GM12878 (cell line): ENCODE data around the gene DIS3L2. TPM values are rescaled to one million over a fixed set of nuclear protein-coding genes. Genes with fewer than 3 reads are reported as not detected.

Experiments
- ATAC-seq: fragments of 200-7000 bp; cut with Tn5 transposase; 3 replicates; pipeline ENCODE4 v1.9.1; 2020; ENCODE audit warnings: mild to moderate bottlenecking, moderate library complexity
- BruUV-seq: library from RNA; stranded (reverse); fragments of 400-500 nt; replicated peaks from 2 replicates; lab custom pipeline; 2021; lab: Mats Ljungman, UMichigan
- CTCF ChIA-PET: fragments of 300-600 bp; sonication (Branson Sonifier 250); formaldehyde crosslinking; extraction: SDS; loops from one replicate; lab custom pipeline; 2021; ENCODE audit warnings: inconsistent platforms; lab: Yijun Ruan, JAX
- POLR2A ChIA-PET: fragments of 350-600 bp; formaldehyde crosslinking; extraction: SDS; loops from one replicate; lab custom pipeline; 2021; ENCODE audit warnings: inconsistent platforms; lab: Charles Lee
- RAD21 ChIA-PET: fragments of 300-600 bp; sonication (Branson Sonifier 250); formaldehyde crosslinking; loops from one replicate; lab custom pipeline; 2023; ENCODE audit warnings: antibody characterized with exemption; ENCODE audit not compliant: unreplicated experiment; lab: Charles Lee
- SMC1A ChIA-PET: fragments of 300-600 bp; sonication (Branson Sonifier 250); formaldehyde crosslinking; loops from one replicate; lab custom pipeline; 2023; ENCODE audit not compliant: unreplicated experiment, uncharacterized antibody; lab: Charles Lee
- DNase-seq: peaks from one replicate; pipeline ENCODE4 v3.0.0-alpha.2; 2011; ENCODE audit warnings: low read depth, low spot score
- FAIRE-seq: peaks from 3 replicates; lab custom pipeline; 2011; peaks lifted over from hg19 to GRCh38; lab: Jason Lieb, UNC
- H2AFZ ChIP-seq: 2 replicates; pipeline ENCODE4 v1.6.0; 2011; ENCODE audit warnings: low read depth, low read length, control low read depth; ENCODE audit not compliant: control insufficient read depth
- H3K27ac ChIP-seq: 2 replicates; pipeline ENCODE4 v1.5.1; 2011; ENCODE audit warnings: control low read depth; ENCODE audit not compliant: control insufficient read depth, insufficient read depth
- H3K27me3 ChIP-seq, 2 experiments: replicated peaks in 1 of 2; 2 replicates each; pipeline versions ENCODE4 v1.6.0 to v1.6.1; 2011; ENCODE audit warnings: low read length in 1 of 2; ENCODE audit not compliant: control insufficient read depth in 2 of 2, insufficient read depth in 2 of 2
- H3K36me3 ChIP-seq, 2 experiments: 2 replicates each; pipeline ENCODE4 v1.5.1; 2011; ENCODE audit warnings: low read length in 1 of 2; ENCODE audit not compliant: control insufficient read depth in 2 of 2, insufficient read depth in 2 of 2
- H3K4me1 ChIP-seq: 2 replicates; pipeline ENCODE4 v1.6.1; 2011; ENCODE audit warnings: mild to moderate bottlenecking, low read length, moderate library complexity, mixed read lengths; ENCODE audit not compliant: control insufficient read depth, insufficient read depth
- H3K4me2 ChIP-seq: 2 replicates; pipeline ENCODE4 v1.6.0; 2011; ENCODE audit warnings: control low read depth; ENCODE audit not compliant: control insufficient read depth, insufficient read depth
- H3K4me3 ChIP-seq: fragments of 200-600 bp; sonication (generic); 2 replicates; pipeline ENCODE4 v1.5.1; 2016
- H3K79me2 ChIP-seq: 2 replicates; pipeline ENCODE4 v1.6.0; 2011; ENCODE audit warnings: low read length; ENCODE audit not compliant: control insufficient read depth, insufficient read depth
- H3K9ac ChIP-seq: 2 replicates; pipeline ENCODE4 v1.8.0; 2011; ENCODE audit warnings: low read length, control low read depth, mixed read lengths; ENCODE audit not compliant: control insufficient read depth, insufficient read depth
- H3K9me3 ChIP-seq: replicated peaks from 3 replicates; pipeline ENCODE4 v1.5.1; 2011; ENCODE audit warnings: mild to moderate bottlenecking, low read length; ENCODE audit not compliant: control insufficient read depth, insufficient read depth
- H4K20me1 ChIP-seq: 2 replicates; pipeline ENCODE4 v1.6.0; 2011; ENCODE audit not compliant: control insufficient read depth, insufficient read depth
- EGR1 ChIP-seq, 2 experiments: IDR thresholded peaks; 1 replicate in 1 of 2; 2 replicates in 1 of 2; pipeline ENCODE4 v1.6.1; 2011 to 2012; ENCODE audit warnings: low read depth in 2 of 2, low read length in 2 of 2, borderline replicate concordance in 1 of 2, mild to moderate bottlenecking in 1 of 2, moderate library complexity in 1 of 2
- KLF5 ChIP-seq: fragments of 450-650 bp; IDR thresholded peaks from 2 replicates; pipeline ENCODE4 v1.6.1; 2014; ENCODE audit warnings: mild to moderate bottlenecking; ENCODE audit not compliant: partially characterized antibody
- MTA2 ChIP-seq: fragments of 450-650 bp; IDR thresholded peaks from 2 replicates; pipeline ENCODE4 v1.6.1; 2016; ENCODE audit warnings: low read depth, mild to moderate bottlenecking, moderate library complexity
- NR2C1 ChIP-seq: fragments of 450-650 bp; IDR thresholded peaks from 2 replicates; pipeline ENCODE4 v1.6.1; 2017; ENCODE audit warnings: antibody characterized with exemption, mild to moderate bottlenecking, moderate library complexity
- RAD21 ChIP-seq: IDR thresholded peaks from 2 replicates; pipeline ENCODE4 v1.6.1; 2011; ENCODE audit warnings: mild to moderate bottlenecking, low read depth, low read length, moderate library complexity; ENCODE audit not compliant: insufficient read depth
- RUNX3 ChIP-seq: IDR thresholded peaks from 2 replicates; pipeline ENCODE4 v1.6.1; 2012; ENCODE audit warnings: low read length, inconsistent platforms
- SMARCA5 ChIP-seq: fragments of 450-650 bp; IDR thresholded peaks from 2 replicates; pipeline ENCODE4 v1.6.1; 2017; ENCODE audit warnings: mild to moderate bottlenecking
- TAF1 ChIP-seq: IDR thresholded peaks from 2 replicates; pipeline ENCODE4 v1.6.1; 2011; ENCODE audit warnings: mild to moderate bottlenecking, low read depth, low read length, borderline replicate concordance
- TCF3 ChIP-seq: IDR thresholded peaks from 2 replicates; pipeline ENCODE4 v1.6.1; 2012; ENCODE audit warnings: low read depth, mild to moderate bottlenecking, low read length, borderline replicate concordance; ENCODE audit not compliant: insufficient read depth
- ZZZ3 ChIP-seq: IDR thresholded peaks from 2 replicates; pipeline ENCODE4 v1.6.1; 2011; ENCODE audit warnings: low read depth; ENCODE audit not compliant: control insufficient read depth, insufficient read length
- WGBS: methylation state at CpG from one replicate; pipeline ENCODE4 v1.1.6; 2016; ENCODE audit warnings: low lambda C conversion rate; ENCODE audit not compliant: insufficient replicate concordance, insufficient coverage; ENCODE audit errors: missing lambda C conversion rate; 5-methylcytosine and 5-hydroxymethylcytosine counted together
- in situ Hi-C: fragments of 300-500 bp; cut with MboI; formaldehyde crosslinking; loops from 9 replicates; pipeline ENCODE4 v1.14.3; 2018; ENCODE audit warnings: mixed read lengths
- intact Hi-C: fragments of 100-400 bp; cut with micrococcal nuclease; formaldehyde crosslinking; loops from one replicate; pipeline ENCODE4 v1.14.2; 2022; ENCODE audit not compliant: unreplicated experiment
- polyA plus RNA-seq, 11 experiments: library from polyadenylated mRNA; depleted of rRNA in 4 of 11; unstranded in 6 of 11; stranded (reverse) in 5 of 11; fragments of >200 nt; fragmentation: Nextera tagmentation in 4 of 11; fragmentation: Illumina TruSeq in 1 of 11; extraction: Ambion mirVana in 4 of 11; extraction: Trizol in 1 of 11; gene quantifications; 1 replicate in 1 of 11; 2 replicates in 10 of 11; pipeline versions ENCODE4 v1.2.1 to v1.2.3, GENCODE V29; 2011 to 2016; ENCODE audit warnings: inconsistent platforms in 2 of 11, missing spikeins in 2 of 11, low read depth in 1 of 11
- total RNA-seq, 4 experiments: library from RNA; depleted of rRNA in 3 of 4; stranded (reverse); fragments of >200 nt in 3 of 4; fragmentation: Illumina TruSeq in 1 of 4; extraction: Trizol in 1 of 4; gene quantifications; 2 replicates each; pipeline versions ENCODE4 v1.2.1 to v1.2.3, GENCODE V29; 2013 to 2021
- TF ChIP-seq, protein P1 (sequence below): IDR thresholded peaks from 2 replicates; pipeline ENCODE4 v1.6.1; 2012; ENCODE audit warnings: low read length, inconsistent platforms
- TF ChIP-seq, protein P2 (sequence below): IDR thresholded peaks from 2 replicates; pipeline ENCODE4 v1.6.1; 2012; ENCODE audit warnings: low read depth, low read length, improper control_type of control experiment
- TF ChIP-seq, protein P3 (sequence below): fragments of 450-650 bp; IDR thresholded peaks from 2 replicates; pipeline ENCODE4 v1.6.1; 2017; ENCODE audit warnings: mild to moderate bottlenecking, low read depth, inconsistent platforms; ENCODE audit not compliant: poor library complexity, severe bottlenecking
- TF ChIP-seq, protein P4 (sequence below), 3 experiments: IDR thresholded peaks in 2 of 3; conservative IDR thresholded peaks in 1 of 3; 2 replicates each; pipeline ENCODE4 v1.5.1; 2011; ENCODE audit warnings: low read depth in 3 of 3, low read length in 3 of 3, mild to moderate bottlenecking in 3 of 3, control low read depth in 2 of 3, moderate library complexity in 2 of 3, inconsistent platforms in 1 of 3, mixed read lengths in 1 of 3; ENCODE audit not compliant: control insufficient read depth in 2 of 3, insufficient read depth in 1 of 3; ENCODE audit errors: extremely low read depth in 1 of 3

DIS3L2 gene
- total and polyA plus RNA-seq, 10 of the 15 experiments (the other 5 are each of a cell fraction or from before 2014, with no cell fraction given) = 3.5 to 27.1 (median 16.0) TPM

DNA sequence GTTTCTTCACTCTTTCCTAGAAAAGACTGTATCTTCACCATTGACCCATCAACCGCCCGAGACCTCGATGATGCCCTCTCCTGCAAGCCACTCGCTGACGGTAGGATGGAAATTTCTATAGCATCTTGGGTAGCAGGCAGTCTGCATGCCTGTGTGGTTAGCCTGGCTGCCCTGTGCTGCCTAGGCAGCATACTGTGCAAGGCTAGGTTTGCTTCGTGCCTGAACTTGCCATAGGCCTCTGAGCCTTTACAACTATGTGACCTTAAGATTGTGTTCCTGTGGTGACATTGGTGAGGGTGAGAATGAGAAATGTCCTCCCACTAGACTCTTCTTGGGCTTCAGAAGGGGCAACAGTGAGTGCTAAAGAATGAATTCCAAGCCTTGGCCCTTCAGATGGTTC, 248.8 kb downstream of the DIS3L2 start (continued):
- TF ChIP-seq EGR1 (IDR thresholded peaks at IDR 0.05; ENCODE audit: borderline replicate concordance in 1 of 2, low read depth in 2 of 2, low read length in 2 of 2) = no peak

DNA sequence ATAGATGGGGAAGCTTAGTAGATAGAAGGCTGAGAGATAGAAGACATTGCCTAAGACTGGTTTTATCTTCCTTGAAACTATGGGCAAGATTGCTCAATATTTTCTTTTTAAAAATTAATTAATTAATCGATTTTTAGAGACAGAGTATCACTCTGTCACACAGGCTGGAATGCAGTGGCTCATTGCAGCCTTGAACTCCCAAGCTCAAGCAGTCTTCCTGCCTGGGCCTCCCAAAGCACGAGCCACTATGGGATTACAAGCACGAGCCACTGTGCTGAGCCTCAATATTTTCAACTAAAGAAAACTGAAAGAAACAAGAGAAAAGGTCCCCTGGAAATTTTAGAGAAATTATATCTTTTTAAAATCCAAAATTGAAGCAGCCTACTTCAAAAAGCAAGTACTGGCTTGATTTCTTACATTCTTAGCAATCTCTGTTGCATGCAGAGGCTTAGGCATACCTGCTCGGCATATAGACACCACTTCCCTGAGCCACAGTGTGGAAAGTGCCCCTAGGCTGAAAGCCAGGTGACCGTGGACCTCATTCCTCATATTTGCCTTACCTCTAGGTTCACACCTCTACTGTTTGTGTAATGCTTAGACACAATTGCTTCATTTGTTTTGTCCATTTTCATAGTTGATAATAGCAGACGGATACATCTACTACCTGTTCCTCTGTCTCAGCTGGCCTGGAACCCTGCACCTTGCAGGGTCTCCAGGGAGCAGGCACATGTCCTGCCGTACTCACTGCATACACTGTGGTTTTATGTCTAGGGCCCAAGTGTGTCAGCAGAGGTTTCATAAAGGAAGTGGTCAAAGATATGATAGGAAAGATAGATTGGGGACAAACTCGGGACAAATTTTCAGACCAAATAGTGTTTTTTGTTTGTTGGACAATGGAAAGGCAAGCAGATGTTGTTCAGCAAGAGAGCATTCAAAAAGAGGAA, 250.5 kb downstream of the DIS3L2 start:
- CTCF ChIA-PET = no interaction called here
- H3K9me3 ChIP-seq = no peaks in the 10 kb centered on the region
- no peak overlapping the region for H2AFZ ChIP-seq
- H3K4me1 ChIP-seq = peaks cover 7% of the 10 kb centered on the region
- no TSS peak for BruUV-seq
- POLR2A ChIA-PET = interaction anchor here (0.5 kb wide), 1 partner anchor 418 kb away, joined by 3 read pairs; no protein-coding TSS in a partner anchor
- no peaks in the 10 kb centered on the region for H3K27me3 ChIP-seq
- H3K4me3 ChIP-seq = no peak overlapping the region
- H3K36me3 ChIP-seq = peaks cover 2 to 8% of the 10 kb centered on the region in 2 experiments; a peak in 3 of 4 replicates
- SMC1A ChIA-PET = no interaction called here
- DNase-seq (no peak), ATAC-seq (peak; percentile 91), FAIRE-seq (no peak)
- no peak overlapping the region for H3K9ac ChIP-seq
- no peak overlapping the region for H3K4me2 ChIP-seq
- RAD21 ChIA-PET = no interaction called here
- 58% methylated on average over 8 of the region's 8 CpGs for WGBS
- H4K20me1 ChIP-seq = no peaks in the 10 kb centered on the region
- intact Hi-C loops = no loop called here
- in situ Hi-C loops = no loop called here
- no peaks in the 10 kb centered on the region for H3K79me2 ChIP-seq
- H3K27ac ChIP-seq = no peak overlapping the region
- TF ChIP-seq SMARCA5 (no peak), TAF1 (no peak), ZZZ3 (no peak), TCF3 (no peak), NR2C1 (no peak), RUNX3 (peak; percentile 85), KLF5 (no peak), MTA2 (peak; percentile 52), RAD21 (no peak)
- TF ChIP-seq, protein P1, sequence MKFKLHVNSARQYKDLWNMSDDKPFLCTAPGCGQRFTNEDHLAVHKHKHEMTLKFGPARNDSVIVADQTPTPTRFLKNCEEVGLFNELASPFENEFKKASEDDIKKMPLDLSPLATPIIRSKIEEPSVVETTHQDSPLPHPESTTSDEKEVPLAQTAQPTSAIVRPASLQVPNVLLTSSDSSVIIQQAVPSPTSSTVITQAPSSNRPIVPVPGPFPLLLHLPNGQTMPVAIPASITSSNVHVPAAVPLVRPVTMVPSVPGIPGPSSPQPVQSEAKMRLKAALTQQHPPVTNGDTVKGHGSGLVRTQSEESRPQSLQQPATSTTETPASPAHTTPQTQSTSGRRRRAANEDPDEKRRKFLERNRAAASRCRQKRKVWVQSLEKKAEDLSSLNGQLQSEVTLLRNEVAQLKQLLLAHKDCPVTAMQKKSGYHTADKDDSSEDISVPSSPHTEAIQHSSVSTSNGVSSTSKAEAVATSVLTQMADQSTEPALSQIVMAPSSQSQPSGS = no peak
- TF ChIP-seq, protein P2, sequence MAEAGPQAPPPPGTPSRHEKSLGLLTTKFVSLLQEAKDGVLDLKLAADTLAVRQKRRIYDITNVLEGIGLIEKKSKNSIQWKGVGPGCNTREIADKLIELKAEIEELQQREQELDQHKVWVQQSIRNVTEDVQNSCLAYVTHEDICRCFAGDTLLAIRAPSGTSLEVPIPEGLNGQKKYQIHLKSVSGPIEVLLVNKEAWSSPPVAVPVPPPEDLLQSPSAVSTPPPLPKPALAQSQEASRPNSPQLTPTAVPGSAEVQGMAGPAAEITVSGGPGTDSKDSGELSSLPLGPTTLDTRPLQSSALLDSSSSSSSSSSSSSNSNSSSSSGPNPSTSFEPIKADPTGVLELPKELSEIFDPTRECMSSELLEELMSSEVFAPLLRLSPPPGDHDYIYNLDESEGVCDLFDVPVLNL = no peak
- TF ChIP-seq, protein P3, sequence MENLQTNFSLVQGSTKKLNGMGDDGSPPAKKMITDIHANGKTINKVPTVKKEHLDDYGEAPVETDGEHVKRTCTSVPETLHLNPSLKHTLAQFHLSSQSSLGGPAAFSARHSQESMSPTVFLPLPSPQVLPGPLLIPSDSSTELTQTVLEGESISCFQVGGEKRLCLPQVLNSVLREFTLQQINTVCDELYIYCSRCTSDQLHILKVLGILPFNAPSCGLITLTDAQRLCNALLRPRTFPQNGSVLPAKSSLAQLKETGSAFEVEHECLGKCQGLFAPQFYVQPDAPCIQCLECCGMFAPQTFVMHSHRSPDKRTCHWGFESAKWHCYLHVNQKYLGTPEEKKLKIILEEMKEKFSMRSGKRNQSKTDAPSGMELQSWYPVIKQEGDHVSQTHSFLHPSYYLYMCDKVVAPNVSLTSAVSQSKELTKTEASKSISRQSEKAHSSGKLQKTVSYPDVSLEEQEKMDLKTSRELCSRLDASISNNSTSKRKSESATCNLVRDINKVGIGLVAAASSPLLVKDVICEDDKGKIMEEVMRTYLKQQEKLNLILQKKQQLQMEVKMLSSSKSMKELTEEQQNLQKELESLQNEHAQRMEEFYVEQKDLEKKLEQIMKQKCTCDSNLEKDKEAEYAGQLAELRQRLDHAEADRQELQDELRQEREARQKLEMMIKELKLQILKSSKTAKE = peak; percentile 19
- TF ChIP-seq, protein P4, sequence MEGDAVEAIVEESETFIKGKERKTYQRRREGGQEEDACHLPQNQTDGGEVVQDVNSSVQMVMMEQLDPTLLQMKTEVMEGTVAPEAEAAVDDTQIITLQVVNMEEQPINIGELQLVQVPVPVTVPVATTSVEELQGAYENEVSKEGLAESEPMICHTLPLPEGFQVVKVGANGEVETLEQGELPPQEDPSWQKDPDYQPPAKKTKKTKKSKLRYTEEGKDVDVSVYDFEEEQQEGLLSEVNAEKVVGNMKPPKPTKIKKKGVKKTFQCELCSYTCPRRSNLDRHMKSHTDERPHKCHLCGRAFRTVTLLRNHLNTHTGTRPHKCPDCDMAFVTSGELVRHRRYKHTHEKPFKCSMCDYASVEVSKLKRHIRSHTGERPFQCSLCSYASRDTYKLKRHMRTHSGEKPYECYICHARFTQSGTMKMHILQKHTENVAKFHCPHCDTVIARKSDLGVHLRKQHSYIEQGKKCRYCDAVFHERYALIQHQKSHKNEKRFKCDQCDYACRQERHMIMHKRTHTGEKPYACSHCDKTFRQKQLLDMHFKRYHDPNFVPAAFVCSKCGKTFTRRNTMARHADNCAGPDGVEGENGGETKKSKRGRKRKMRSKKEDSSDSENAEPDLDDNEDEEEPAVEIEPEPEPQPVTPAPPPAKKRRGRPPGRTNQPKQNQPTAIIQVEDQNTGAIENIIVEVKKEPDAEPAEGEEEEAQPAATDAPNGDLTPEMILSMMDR (IDR thresholded peaks at IDR 0.05 in 2 of 3, conservative IDR thresholded peaks at IDR 0.05 in 1 of 3; ENCODE audit: control insufficient read depth in 2 of 3, extremely low read depth in 1 of 3, insufficient read depth in 1 of 3, low read depth in 3 of 3, low read length in 3 of 3) = no peak
